PC-3 (cell line): Measurements from ENCODE around the gene VAT1L.

Experiments
- CTCF ChIP-seq: fragments of 300-600 bp; sonication (generic); conservative IDR thresholded peaks from 2 replicates; pipeline ENCODE4 v1.5.1; 2017; ENCODE audit warnings: antibody characterized with exemption, low read depth, mild to moderate bottlenecking, low read length
- EZH2 ChIP-seq: fragments of 300-600 bp; sonication (generic); IDR thresholded peaks from one replicate; pipeline ENCODE4 v1.6.1; 2017; ENCODE audit warnings: antibody characterized with exemption, mild to moderate bottlenecking, low read length; ENCODE audit not compliant: unreplicated experiment

- no peak for TF ChIP-seq CTCF
- no peak for TF ChIP-seq EZH2
Measured at GRCh38 chr16:77899416-77899815, 111.1 kb downstream of the VAT1L start.
